ENCODE results near the gene EPB41.

GRCh38 chr1:29022620-29023019 lies 108.3 kb downstream of the EPB41 start:
- no peak for TF ChIP-seq CTCF (IDR thresholded peaks at IDR 0.05 in 2 of 3, conservative IDR thresholded peaks at IDR 0.05 in 1 of 3; ENCODE audit: borderline replicate concordance in 1 of 3, insufficient read depth in 1 of 3, low read depth in 2 of 3, low read length in 2 of 3)
- TF ChIP-seq ZNF274 (IDR thresholded peaks at IDR 0.05; ENCODE audit: low read depth, low read length): no peak
- no peak for TF ChIP-seq ZFX (IDR thresholded peaks at IDR 0.05)
- TF ChIP-seq POLR2AphosphoS5 (IDR thresholded peaks at IDR 0.05; ENCODE audit: low read depth, low read length): no peak
- no peak for TF ChIP-seq SP1 (IDR thresholded peaks at IDR 0.05; ENCODE audit: low read depth)
- TF ChIP-seq EGR1 (IDR thresholded peaks at IDR 0.05; ENCODE audit: low read depth): no peak
